Effector CD4-positive, alpha-beta T cell (primary cell): Measurements from ENCODE around the gene C1QL2.

Source experiments
- DNase-seq: peaks from one replicate; pipeline ENCODE4 v3.0.0-alpha.2; 2020

The C1QL2 gene

GRCh38 chr2:119136872-119137271 lies 21.7 kb downstream of the C1QL2 start:
- no peak for DNase-seq

GRCh38 chr2:119136093-119136492 lies 22.5 kb downstream of the C1QL2 start:
- no peak for DNase-seq

DNA sequence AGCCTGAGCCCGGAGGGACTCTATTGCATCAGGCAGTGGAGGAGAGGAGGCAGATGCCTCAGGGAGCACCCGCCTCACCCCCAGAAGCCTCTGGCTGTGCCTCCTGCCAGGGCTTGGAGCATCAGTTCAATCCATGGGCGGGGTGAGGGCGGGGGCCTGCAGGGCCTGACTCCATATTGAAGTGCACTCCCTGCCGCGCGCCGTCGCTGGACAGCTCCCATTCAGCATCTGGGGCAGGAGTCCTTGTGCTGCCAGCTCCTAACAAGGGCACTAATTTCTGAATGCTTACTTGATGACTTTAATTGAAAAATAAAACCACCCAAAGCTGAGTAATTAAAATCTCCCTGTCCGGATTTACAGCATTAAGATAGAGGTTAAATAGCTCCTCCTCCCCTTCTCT lies 23.8 kb downstream of the C1QL2 start:
- no peak for DNase-seq

- DNase-seq: no peak
Measured at GRCh38 chr2:119126650-119127049, 31.9 kb downstream of the C1QL2 start.

GRCh38 chr2:119123389-119123788 lies 35.2 kb downstream of the C1QL2 start:
- no peak for DNase-seq

GRCh38 chr2:119122663-119123062 lies 35.9 kb downstream of the C1QL2 start:
- no peak for DNase-seq

GRCh38 chr2:119119999-119120756 lies 38.4 kb downstream of the C1QL2 start:
- DNase-seq: no peak

DNA sequence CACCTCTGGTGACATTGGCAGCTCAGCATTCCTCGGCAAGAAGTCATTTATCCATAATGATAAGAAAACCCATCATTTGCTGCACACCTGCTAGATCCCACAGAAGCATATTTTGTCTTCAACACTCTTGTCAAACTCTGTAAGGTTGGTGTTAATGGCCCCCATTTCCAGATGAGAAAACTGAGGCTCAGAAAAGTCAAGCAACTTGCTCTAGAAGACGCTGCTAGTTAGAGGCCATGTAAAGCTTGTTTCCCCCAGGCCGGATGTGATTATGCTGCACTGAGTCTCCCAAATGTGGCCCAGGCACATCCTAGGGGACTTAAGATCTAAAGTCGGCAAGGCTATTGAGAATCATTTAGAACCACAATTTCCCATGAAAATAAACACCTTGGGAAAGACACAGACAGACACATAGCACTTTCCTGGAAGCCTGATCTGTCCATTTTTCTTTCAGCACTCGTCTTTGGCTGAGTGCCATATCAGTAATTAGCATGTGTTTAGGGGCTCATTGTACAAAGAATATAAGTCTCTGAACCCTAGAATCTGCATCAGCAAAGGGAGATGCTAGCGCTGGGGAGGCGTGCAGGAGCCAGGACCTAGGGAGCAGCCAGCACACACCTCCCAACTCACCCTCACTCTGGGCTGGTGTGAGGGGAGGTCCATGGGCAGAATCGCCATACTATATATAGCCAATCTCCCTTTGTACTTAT lies 39.3 kb downstream of the C1QL2 start:
- no peak for DNase-seq

- no peak for DNase-seq
Measured at GRCh38 chr2:119117891-119118882, 40.4 kb downstream of the C1QL2 start.

DNA sequence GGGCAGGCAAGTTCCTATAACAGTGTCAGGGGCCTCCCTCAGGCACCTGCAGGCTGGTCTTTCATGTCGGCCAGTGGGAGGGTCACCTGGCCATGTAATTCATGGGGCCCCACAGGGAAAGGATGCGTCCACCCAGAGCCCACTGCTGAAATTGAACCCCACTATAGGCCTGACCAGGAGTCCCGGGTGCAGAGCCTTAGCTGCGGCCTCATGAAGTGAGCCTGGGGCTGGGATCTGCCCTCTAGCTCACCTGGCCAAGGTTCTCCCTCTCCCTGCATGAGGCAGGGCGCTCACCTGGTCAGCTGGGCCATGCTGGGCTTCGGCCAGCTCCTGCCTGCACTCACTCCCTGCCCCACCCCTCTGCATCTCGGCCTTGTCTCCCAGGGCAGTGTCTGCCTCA lies 41.1 kb downstream of the C1QL2 start:
- DNase-seq: no peak

DNA sequence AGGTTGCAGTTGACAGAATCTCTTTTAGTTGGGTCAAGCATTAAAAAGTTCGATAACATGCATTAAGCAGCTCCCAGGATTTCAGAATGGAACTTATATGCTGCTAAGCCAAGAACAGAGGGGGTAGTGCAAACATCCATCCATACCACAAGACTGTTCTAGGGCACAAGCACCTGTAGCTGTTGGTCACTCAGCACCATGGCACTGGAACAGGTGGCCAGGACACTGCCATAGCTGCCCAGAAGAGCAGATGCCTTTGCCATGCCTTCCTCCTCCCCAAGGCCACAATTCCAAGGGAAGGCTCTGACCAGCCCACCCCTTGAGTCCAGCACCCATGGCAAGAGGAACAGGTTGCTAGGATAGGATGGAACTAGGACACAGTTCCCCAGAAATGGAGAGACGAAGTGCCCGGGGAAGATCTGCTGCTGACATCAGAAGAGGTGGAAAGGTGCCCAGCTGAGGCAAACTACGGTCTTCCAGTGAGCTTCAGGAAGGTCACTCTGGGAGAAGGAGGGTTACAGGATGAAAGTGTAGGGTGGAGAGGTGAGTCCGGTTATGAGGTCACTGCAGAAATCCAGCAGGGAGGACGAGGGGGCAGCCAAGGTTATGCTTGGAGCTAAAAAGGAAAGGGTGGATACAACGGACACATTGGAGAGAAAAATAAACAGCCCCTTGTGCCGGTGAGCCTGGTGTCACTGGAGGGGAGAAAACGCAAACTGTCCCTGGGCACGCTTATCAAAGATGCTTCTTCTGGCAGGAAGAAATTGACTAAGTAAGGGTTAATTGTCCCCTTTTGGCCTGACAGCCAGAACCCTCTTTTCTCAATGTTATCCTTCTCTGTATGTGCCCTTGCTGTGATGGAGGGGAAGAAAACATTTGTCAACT lies 41.9 kb downstream of the C1QL2 start:
- no peak for DNase-seq

- no peak for DNase-seq
Measured at GRCh38 chr2:119114266-119114665, 44.3 kb downstream of the C1QL2 start.

GRCh38 chr2:119113489-119113770 lies 45.1 kb downstream of the C1QL2 start:
- DNase-seq: no peak

GRCh38 chr2:119112770-119113488 lies 45.6 kb downstream of the C1QL2 start:
- DNase-seq: no peak

- DNase-seq: no peak
Measured at GRCh38 chr2:119112230-119112629, 46.3 kb downstream of the C1QL2 start.

GRCh38 chr2:119111115-119111975 lies 47.2 kb downstream of the C1QL2 start:
- no peak for DNase-seq

GRCh38 chr2:119109866-119110265 lies 48.7 kb downstream of the C1QL2 start:
- DNase-seq: no peak

DNA sequence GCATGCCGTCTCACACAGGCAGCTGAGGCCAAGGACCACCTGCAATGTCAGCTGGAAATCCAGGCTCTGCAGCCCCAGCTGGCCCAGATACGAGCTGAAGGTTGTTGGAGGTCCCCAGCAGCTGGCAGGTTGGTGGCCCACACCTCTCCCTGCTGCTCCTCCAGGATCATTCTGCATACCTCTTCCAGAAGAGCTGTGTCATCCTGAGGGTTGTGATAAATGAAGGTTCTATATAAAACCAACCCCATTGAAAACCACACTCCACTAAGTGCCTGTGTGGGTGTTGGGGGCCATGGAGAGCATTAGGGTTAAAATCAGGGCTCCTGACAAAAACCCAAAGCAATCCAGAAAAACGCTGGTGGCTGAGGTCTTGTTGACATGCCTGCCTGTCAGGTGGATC lies 50.4 kb downstream of the C1QL2 start:
- no peak for DNase-seq

DNA sequence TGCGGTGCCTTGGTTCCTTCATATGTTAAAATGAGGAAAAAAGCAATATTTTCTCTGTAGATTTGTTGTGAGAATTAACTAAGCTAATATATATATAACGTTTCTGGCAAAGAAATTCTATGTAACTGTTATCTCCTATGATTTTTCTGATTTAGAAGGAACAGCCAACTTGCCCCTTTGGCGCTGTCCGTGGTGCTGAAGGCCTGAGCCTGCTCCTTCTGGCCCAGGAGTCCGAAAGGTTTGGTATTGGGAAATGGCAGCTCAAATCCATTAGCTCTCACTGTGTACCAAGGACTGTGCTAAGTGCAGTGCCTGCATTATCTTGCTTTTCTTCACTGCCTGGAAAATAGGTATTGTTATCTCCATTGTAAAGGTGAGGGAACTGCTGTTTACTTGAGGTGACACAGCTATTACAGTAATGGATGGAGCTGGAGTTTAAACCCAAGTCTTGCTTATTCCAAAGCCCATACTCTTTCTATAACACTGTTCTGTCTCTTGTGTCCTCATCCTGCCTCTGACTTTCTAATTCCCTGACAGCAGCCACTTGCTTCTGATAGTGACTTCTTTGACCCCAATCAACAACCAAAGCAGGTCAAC lies 52.2 kb downstream of the C1QL2 start:
- DNase-seq: no peak
